ENCODE results near the gene SLFN14.
"Not testable (repeated sequence)": the region's sequence is repeated elsewhere in the genome, so short reads cannot be mapped to it uniquely, and the experiment has no call there.

Gene SLFN14

DNA sequence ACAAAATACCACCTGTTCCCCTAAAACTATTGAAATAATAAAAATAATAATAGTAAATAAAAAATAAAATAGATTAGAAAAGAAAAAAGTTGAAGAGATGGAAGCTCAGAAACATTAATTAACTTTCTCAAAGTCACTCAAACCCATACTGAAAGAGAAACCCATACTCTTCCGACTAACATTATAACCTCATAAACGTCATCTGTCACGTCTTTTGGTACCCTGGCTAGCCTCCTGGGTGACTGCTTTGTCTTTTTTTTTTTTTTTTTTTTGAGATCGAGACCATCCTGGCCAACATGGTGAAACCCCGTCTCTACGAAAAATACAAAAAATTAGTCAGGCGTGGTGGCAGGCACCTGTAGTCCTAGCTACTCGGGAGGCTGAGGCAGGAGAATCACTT is 30.8 kb downstream of the SLFN14 start:
- FAIRE-seq (no peak), DNase-seq (ENCODE audit: extremely low spot score, insufficient read length, low read depth) (no peak)

DNA sequence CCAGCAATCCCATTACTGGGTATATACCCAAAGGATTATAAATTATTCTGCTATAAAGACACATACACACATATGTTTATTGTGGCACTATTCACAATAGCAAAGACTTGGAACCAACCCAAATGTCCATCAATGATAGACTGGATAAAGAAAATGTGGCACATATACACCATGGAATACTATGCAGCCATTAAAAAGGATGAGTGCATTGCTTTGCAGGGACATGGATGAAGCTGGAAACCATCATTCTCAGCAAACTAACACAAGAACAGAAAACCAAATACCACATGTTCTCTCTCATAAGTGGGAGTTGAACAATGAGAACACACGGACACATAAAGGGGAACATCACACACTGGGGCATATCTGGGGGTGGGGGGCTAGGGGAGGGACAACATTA is 31.3 kb downstream of the SLFN14 start:
- FAIRE-seq, result not testable (repeated sequence)

GRCh38 chr17:35523296-35523695 is 37.3 kb downstream of the SLFN14 start:
- FAIRE-seq (no peak), DNase-seq (ENCODE audit: extremely low spot score, insufficient read length, low read depth) (no peak)

More for the DNA sequence above, 31.3 kb downstream of the SLFN14 start:
- DNase-seq (ENCODE audit: extremely low spot score, insufficient read length, low read depth), result not testable (repeated sequence)

- DNase-seq (ENCODE audit: extremely low spot score, insufficient read length, low read depth); FAIRE-seq: not testable (repeated sequence)
Measured at GRCh38 chr17:35521654-35522256, 38.9 kb downstream of the SLFN14 start.

- FAIRE-seq (no peak), DNase-seq (ENCODE audit: extremely low spot score, insufficient read length, low read depth) (no peak)
Measured at GRCh38 chr17:35521150-35521549, 39.5 kb downstream of the SLFN14 start.

- no peak for FAIRE-seq
Measured at GRCh38 chr17:35519906-35520442, 40.6 kb downstream of the SLFN14 start.

DNA sequence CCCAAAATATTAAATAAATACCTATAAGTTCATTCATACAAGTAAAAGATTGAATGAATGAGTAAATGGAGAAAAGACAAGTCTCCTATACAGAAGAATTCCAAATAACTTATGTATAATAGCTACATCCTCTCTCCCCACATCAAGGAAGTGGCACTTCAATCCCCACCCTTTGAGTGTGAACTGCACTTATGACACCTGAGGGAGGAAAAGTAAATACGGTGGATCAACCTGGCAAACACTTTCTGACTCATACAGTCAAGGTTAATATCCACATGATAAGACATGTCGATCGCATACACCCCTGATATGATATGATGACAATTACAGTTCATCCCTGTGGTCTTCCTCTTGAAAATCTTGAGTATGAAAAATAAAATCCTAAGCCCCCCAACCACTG is 41.2 kb downstream of the SLFN14 start:
- DNase-seq (ENCODE audit: extremely low spot score, insufficient read length, low read depth) (no peak), FAIRE-seq (no peak)

More at GRCh38 chr17:35519906-35520442, 40.6 kb downstream of the SLFN14 start:
- DNase-seq (ENCODE audit: extremely low spot score, insufficient read length, low read depth), result no peak

GRCh38 chr17:35518431-35518830 is 42.2 kb downstream of the SLFN14 start:
- FAIRE-seq; DNase-seq (ENCODE audit: extremely low spot score, insufficient read length, low read depth): not testable (repeated sequence)

- FAIRE-seq, result no peak
- no peak for DNase-seq (ENCODE audit: extremely low spot score, insufficient read length, low read depth)
Measured at GRCh38 chr17:35515027-35515426, 45.6 kb downstream of the SLFN14 start.

DNA sequence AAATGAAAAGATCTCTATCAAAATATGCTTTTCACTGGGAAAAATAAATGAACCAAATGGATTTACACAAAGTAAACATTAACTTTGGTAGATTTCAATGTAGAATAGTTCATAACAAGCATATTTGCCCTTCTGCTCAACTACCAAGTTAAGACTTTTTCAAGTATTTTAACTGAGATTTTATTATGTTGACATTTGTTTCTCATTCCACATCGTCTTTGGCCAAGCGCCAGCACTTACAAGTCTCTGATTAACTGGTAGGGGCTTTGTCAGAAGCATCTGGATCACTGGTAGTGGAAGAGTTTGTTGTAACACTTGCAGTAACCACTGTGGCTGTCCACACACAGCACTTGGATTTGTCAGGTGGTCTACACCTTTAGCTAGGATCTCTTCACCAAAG is 46.1 kb downstream of the SLFN14 start:
- no peak for FAIRE-seq
- no peak for DNase-seq (ENCODE audit: extremely low spot score, insufficient read length, low read depth)
